ENCODE data around the gene BLOC1S1. TPM values are rescaled to one million over a fixed set of nuclear protein-coding genes. Genes with fewer than 3 reads are reported as not detected.
A peak's percentile ranks its signal among the peaks of the same experiment; 100 is the strongest.

The BLOC1S1 gene
- total RNA-seq: 46.0 and 59.4 TPM in 2 replicates

GRCh38 chr12:55715833-55716581, at the start of gene BLOC1S1:
Gene BLOC1S1, plus strand, starts transcription at chr12:55716046. Its CDS starts 6 bp downstream, at chr12:55716052.
- no peaks in the 10 kb centered on the region for H3K27me3 ChIP-seq (ENCODE audit: insufficient read depth, low read length)
- no peaks in the 10 kb centered on the region for H3K9me3 ChIP-seq (ENCODE audit: low read depth, low read length)
- no peaks in the 10 kb centered on the region for H3K36me3 ChIP-seq (ENCODE audit: insufficient read depth, low read length)
- peak; percentile 95 for DNase-seq (ENCODE audit: insufficient read length, low spot score, missing footprints)
- H3K27ac ChIP-seq (ENCODE audit: low read depth, low read length): peak within 1 kb of the TSS; percentile 82
- peak within 1 kb of the TSS; percentile 83 for H3K4me2 ChIP-seq (ENCODE audit: insufficient read depth, low read length)
- peak within 1 kb of the TSS; percentile 82 for H2AFZ ChIP-seq (ENCODE audit: low read length)
- H4K20me1 ChIP-seq (ENCODE audit: insufficient read depth, low read length): no peaks in the 10 kb centered on the region
- H3K79me2 ChIP-seq (ENCODE audit: insufficient read depth, low read length): peaks cover 6% of the 10 kb centered on the region
- peaks cover 73% of the 10 kb centered on the region for H3K4me1 ChIP-seq (ENCODE audit: insufficient read depth, low read length)
- H3K4me3 ChIP-seq (ENCODE audit: insufficient read depth, low read length): peak within 1 kb of the TSS; percentile 71
- no peak for TF ChIP-seq CTCF (IDR thresholded peaks at IDR 0.05; ENCODE audit: extremely low read depth, low read depth, low read length)

- TF ChIP-seq CTCF (IDR thresholded peaks at IDR 0.05; ENCODE audit: extremely low read depth, low read depth, low read length): no peak
- Histone ChIP-seq H3K4me1 (ENCODE audit: insufficient read depth, low read length) (peaks cover 7% of the 10 kb centered on the region), H3K4me2 (ENCODE audit: insufficient read depth, low read length) (no peak overlapping the region), H3K27ac (ENCODE audit: low read depth, low read length) (no peak overlapping the region), H4K20me1 (ENCODE audit: insufficient read depth, low read length) (no peaks in the 10 kb centered on the region), H3K27me3 (ENCODE audit: insufficient read depth, low read length) (no peaks in the 10 kb centered on the region), H2AFZ (ENCODE audit: low read length) (no peak overlapping the region), H3K79me2 (ENCODE audit: insufficient read depth, low read length) (no peaks in the 10 kb centered on the region), H3K4me3 (ENCODE audit: insufficient read depth, low read length) (no peak overlapping the region), H3K9me3 (ENCODE audit: low read depth, low read length) (no peaks in the 10 kb centered on the region), H3K36me3 (ENCODE audit: insufficient read depth, low read length) (no peaks in the 10 kb centered on the region)
- DNase-seq (ENCODE audit: insufficient read length, low spot score, missing footprints): no peak
Observed at GRCh38 chr12:55666508-55666907, 49.3 kb upstream of the BLOC1S1 start.

- H2AFZ ChIP-seq (ENCODE audit: low read length): no peak overlapping the region
- H3K4me2 ChIP-seq (ENCODE audit: insufficient read depth, low read length): no peak overlapping the region
- TF ChIP-seq CTCF (IDR thresholded peaks at IDR 0.05; ENCODE audit: extremely low read depth, low read depth, low read length): no peak
- H3K79me2 ChIP-seq (ENCODE audit: insufficient read depth, low read length): no peaks in the 10 kb centered on the region
- no peak for DNase-seq (ENCODE audit: insufficient read length, low spot score, missing footprints)
- H3K4me3 ChIP-seq (ENCODE audit: insufficient read depth, low read length): no peak overlapping the region
- H3K36me3 ChIP-seq (ENCODE audit: insufficient read depth, low read length): no peaks in the 10 kb centered on the region
- H3K27ac ChIP-seq (ENCODE audit: low read depth, low read length): no peak overlapping the region
- H3K9me3 ChIP-seq (ENCODE audit: low read depth, low read length): no peaks in the 10 kb centered on the region
- peaks cover 6% of the 10 kb centered on the region for H3K27me3 ChIP-seq (ENCODE audit: insufficient read depth, low read length)
- H3K4me1 ChIP-seq (ENCODE audit: insufficient read depth, low read length): no peaks in the 10 kb centered on the region
- H4K20me1 ChIP-seq (ENCODE audit: insufficient read depth, low read length): no peaks in the 10 kb centered on the region
Observed at GRCh38 chr12:55670276-55670675, 45.6 kb upstream of the BLOC1S1 start.

- peaks cover 6% of the 10 kb centered on the region for H3K27me3 ChIP-seq (ENCODE audit: insufficient read depth, low read length)
- no peak overlapping the region for H3K4me3 ChIP-seq (ENCODE audit: insufficient read depth, low read length)
- H4K20me1 ChIP-seq (ENCODE audit: insufficient read depth, low read length): no peaks in the 10 kb centered on the region
- DNase-seq (ENCODE audit: insufficient read length, low spot score, missing footprints): no peak
- no peak for TF ChIP-seq CTCF (IDR thresholded peaks at IDR 0.05; ENCODE audit: extremely low read depth, low read depth, low read length)
- no peak overlapping the region for H3K27ac ChIP-seq (ENCODE audit: low read depth, low read length)
- H3K36me3 ChIP-seq (ENCODE audit: insufficient read depth, low read length): no peaks in the 10 kb centered on the region
- no peaks in the 10 kb centered on the region for H3K79me2 ChIP-seq (ENCODE audit: insufficient read depth, low read length)
- no peaks in the 10 kb centered on the region for H3K4me1 ChIP-seq (ENCODE audit: insufficient read depth, low read length)
- no peak overlapping the region for H2AFZ ChIP-seq (ENCODE audit: low read length)
- H3K9me3 ChIP-seq (ENCODE audit: low read depth, low read length): no peaks in the 10 kb centered on the region
- no peak overlapping the region for H3K4me2 ChIP-seq (ENCODE audit: insufficient read depth, low read length)
Observed at GRCh38 chr12:55671746-55672145, 44.1 kb upstream of the BLOC1S1 start.

Data from osteoblast (primary cell).